ENCODE results near the gene DCK. TPM values are rescaled to one million over a fixed set of nuclear protein-coding genes. Genes with fewer than 3 reads are reported as not detected.
A peak's percentile ranks its signal among the peaks of the same experiment; 100 is the strongest.

Gene DCK
- total and polyA plus RNA-seq, 9 of the 15 experiments (the other 6 are each of a cell fraction or from before 2014, with no cell fraction given), result 11.3 to 25.8 (median 19.6) TPM

DNA sequence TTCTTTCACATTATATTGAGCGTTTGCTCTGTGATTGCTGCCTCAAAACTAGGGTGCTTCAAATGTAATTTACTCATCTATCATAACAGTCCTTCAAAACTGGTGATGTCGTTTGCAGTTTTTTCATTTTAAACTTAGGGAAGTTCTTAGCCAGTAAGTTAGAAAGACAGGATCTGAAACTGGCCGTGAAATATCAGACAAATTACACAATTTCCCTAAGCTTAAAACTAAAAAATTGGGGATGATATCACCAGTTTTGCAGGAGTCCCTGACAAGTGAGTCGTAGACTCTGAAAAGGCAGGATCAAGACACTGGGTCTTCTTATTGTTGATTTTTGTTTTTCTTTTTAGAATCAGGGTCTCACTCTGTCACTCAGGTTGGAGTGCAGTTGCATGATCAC, 46.5 kb upstream of the DCK start:
- Histone ChIP-seq H2AFZ (ENCODE audit: low read depth, low read length) (no peak overlapping the region), H3K4me3 (no peak overlapping the region), H4K20me1 (replicated peaks; ENCODE audit: control insufficient read depth, insufficient read depth, low read length) (peaks cover 6% of the 10 kb centered on the region; the same call in 1 of the 2 replicates), H3K79me2 (ENCODE audit: control insufficient read depth, insufficient read depth, low read length) (peaks cover 99% of the 10 kb centered on the region), H3K36me3 (ENCODE audit: control insufficient read depth, insufficient read depth, low read length) (peaks cover 15% of the 10 kb centered on the region; the same call in 2 of the 3 replicates), H3K9ac (ENCODE audit: insufficient read depth in 1 of 2, low read depth in 2 of 2, low read length in 2 of 2) (no peak overlapping the region), H3K9me1 (ENCODE audit: control insufficient read depth, insufficient read depth, low read length) (no peaks in the 10 kb centered on the region), H3K27ac (ENCODE audit: extremely low read depth, low read depth, low read length) (no peak overlapping the region), H3K4me1 (replicated peaks in 1 of 2; ENCODE audit: control insufficient read depth in 2 of 2, insufficient read depth in 2 of 2, low read length in 2 of 2) (peaks cover 0 to 3% of the 10 kb centered on the region in 2 experiments; a peak in 3 of 5 replicates), H3K27me3 (ENCODE audit: control insufficient read depth in 2 of 2, insufficient read depth in 2 of 2, low read length in 2 of 2) (no peaks in the 10 kb centered on the region), H3K4me2 (ENCODE audit: insufficient read depth, low read length) (no peak overlapping the region), H3K9me3 (replicated peaks; ENCODE audit: control insufficient read depth, insufficient read depth, low read depth, low read length) (no peaks in the 10 kb centered on the region)
- CTCF ChIA-PET (ENCODE audit: low intra/inter-chr PET ratio), result no interaction called here
- WGBS (ENCODE audit: insufficient coverage, low coverage, missing lambda C conversion rate), result 75% methylated on average over 4 of the region's 4 CpGs
- ATAC-seq (no peak), FAIRE-seq (peak; percentile 15), DNase-seq (ENCODE audit: extremely low read depth in 1 of 4, low spot score in 3 of 4) (no peak)
- intact Hi-C loops (cut with micrococcal nuclease), result no loop called here
- POLR2A ChIA-PET, result no interaction called here
- TF ChIP-seq, protein P1, sequence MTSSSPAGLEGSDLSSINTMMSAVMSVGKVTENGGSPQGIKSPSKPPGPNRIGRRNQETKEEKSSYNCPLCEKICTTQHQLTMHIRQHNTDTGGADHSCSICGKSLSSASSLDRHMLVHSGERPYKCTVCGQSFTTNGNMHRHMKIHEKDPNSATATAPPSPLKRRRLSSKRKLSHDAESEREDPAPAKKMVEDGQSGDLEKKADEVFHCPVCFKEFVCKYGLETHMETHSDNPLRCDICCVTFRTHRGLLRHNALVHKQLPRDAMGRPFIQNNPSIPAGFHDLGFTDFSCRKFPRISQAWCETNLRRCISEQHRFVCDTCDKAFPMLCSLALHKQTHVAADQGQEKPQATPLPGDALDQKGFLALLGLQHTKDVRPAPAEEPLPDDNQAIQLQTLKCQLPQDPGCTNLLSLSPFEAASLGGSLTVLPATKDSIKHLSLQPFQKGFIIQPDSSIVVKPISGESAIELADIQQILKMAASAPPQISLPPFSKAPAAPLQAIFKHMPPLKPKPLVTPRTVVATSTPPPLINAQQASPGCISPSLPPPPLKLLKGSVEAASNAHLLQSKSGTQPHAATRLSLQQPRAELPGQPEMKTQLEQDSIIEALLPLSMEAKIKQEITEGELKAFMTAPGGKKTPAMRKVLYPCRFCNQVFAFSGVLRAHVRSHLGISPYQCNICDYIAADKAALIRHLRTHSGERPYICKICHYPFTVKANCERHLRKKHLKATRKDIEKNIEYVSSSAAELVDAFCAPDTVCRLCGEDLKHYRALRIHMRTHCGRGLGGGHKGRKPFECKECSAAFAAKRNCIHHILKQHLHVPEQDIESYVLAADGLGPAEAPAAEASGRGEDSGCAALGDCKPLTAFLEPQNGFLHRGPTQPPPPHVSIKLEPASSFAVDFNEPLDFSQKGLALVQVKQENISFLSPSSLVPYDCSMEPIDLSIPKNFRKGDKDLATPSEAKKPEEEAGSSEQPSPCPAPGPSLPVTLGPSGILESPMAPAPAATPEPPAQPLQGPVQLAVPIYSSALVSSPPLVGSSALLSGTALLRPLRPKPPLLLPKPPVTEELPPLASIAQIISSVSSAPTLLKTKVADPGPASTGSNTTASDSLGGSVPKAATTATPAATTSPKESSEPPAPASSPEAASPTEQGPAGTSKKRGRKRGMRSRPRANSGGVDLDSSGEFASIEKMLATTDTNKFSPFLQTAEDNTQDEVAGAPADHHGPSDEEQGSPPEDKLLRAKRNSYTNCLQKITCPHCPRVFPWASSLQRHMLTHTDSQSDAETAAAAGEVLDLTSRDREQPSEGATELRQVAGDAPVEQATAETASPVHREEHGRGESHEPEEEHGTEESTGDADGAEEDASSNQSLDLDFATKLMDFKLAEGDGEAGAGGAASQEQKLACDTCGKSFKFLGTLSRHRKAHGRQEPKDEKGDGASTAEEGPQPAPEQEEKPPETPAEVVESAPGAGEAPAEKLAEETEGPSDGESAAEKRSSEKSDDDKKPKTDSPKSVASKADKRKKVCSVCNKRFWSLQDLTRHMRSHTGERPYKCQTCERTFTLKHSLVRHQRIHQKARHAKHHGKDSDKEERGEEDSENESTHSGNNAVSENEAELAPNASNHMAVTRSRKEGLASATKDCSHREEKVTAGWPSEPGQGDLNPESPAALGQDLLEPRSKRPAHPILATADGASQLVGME (CRISPR knock-in tag; IDR thresholded peaks at IDR 0.05), result no peak
- TF ChIP-seq SAFB2 (IDR thresholded peaks at IDR 0.05; ENCODE audit: borderline replicate concordance, low read depth, low read length, severe bottlenecking) (no peak), ZNF41 (CRISPR knock-in tag; conservative IDR thresholded peaks at IDR 0.05) (no peak)
- TF ChIP-seq, protein P2, sequence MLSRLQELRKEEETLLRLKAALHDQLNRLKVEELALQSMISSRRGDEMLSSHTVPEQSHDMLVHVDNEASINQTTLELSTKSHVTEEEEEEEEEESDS (CRISPR knock-in tag; IDR thresholded peaks at IDR 0.05), result no peak
- TF ChIP-seq, protein P3, sequence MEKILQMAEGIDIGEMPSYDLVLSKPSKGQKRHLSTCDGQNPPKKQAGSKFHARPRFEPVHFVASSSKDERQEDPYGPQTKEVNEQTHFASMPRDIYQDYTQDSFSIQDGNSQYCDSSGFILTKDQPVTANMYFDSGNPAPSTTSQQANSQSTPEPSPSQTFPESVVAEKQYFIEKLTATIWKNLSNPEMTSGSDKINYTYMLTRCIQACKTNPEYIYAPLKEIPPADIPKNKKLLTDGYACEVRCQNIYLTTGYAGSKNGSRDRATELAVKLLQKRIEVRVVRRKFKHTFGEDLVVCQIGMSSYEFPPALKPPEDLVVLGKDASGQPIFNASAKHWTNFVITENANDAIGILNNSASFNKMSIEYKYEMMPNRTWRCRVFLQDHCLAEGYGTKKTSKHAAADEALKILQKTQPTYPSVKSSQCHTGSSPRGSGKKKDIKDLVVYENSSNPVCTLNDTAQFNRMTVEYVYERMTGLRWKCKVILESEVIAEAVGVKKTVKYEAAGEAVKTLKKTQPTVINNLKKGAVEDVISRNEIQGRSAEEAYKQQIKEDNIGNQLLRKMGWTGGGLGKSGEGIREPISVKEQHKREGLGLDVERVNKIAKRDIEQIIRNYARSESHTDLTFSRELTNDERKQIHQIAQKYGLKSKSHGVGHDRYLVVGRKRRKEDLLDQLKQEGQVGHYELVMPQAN (IDR thresholded peaks at IDR 0.05; ENCODE audit: borderline replicate concordance), result no peak
- TF ChIP-seq, protein P4, sequence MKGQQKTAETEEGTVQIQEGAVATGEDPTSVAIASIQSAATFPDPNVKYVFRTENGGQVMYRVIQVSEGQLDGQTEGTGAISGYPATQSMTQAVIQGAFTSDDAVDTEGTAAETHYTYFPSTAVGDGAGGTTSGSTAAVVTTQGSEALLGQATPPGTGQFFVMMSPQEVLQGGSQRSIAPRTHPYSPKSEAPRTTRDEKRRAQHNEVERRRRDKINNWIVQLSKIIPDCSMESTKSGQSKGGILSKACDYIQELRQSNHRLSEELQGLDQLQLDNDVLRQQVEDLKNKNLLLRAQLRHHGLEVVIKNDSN (CRISPR knock-in tag; IDR thresholded peaks at IDR 0.05), result no peak
- BruUV-seq (replicated peaks), result no TSS peak
- in situ Hi-C loops (cut with MboI), result no loop called here
